SK-N-SH (cell line): ENCODE results near the gene GJB1. TPM values are rescaled to one million over a fixed set of nuclear protein-coding genes. Genes with fewer than 3 reads are reported as not detected.

ENCODE experiments used
- CTCF ChIA-PET: fragments of 300-600, 350-600 bp; formaldehyde crosslinking; extraction: SDS; loops from one replicate; lab custom pipeline; 2021; lab: Yijun Ruan, JAX
- POLR2A ChIA-PET: fragments of 350-600 bp; sonication (Branson Sonifier 250); formaldehyde crosslinking; extraction: SDS; loops from one replicate; lab custom pipeline; 2020; ENCODE audit warnings: antibody characterized with exemption, inconsistent platforms; lab: Yijun Ruan, JAX
- DNase-seq: peaks from one replicate; pipeline ENCODE4 v3.0.0; 2012
- H2AFZ ChIP-seq: fragments of 200-600 bp; sonication (generic); 2 replicates; pipeline ENCODE4 v1.8.1; 2016; ENCODE audit warnings: antibody characterized with exemption, mild to moderate bottlenecking, low read depth
- H3F3A ChIP-seq: fragments of 200-600 bp; sonication (generic); replicated peaks from 2 replicates; pipeline ENCODE3; 2016; ENCODE audit warnings: antibody characterized with exemption, mild to moderate bottlenecking; ENCODE audit not compliant: insufficient read depth
- H3K27ac ChIP-seq, 2 experiments: fragments of 200-500 bp in 1 of 2; fragments of 200-600 bp in 1 of 2; sonication (Bioruptor generic) in 1 of 2; sonication (generic), shearing (Covaris generic) in 1 of 2; 2 replicates each; pipeline versions ENCODE4 v1.5.1 to v1.6.1; 2014 to 2016; ENCODE audit warnings: low read depth in 2 of 2, inconsistent platforms in 1 of 2, low read length in 1 of 2, mild to moderate bottlenecking in 1 of 2, mixed read lengths in 1 of 2
- H3K27me3 ChIP-seq: fragments of 200-600 bp; sonication (generic), shearing (Covaris generic); 2 replicates; pipeline ENCODE4 v1.6.1; 2016; ENCODE audit warnings: mixed run types; ENCODE audit not compliant: insufficient read depth
- H3K36me3 ChIP-seq, 2 experiments: fragments of 200-500 bp in 1 of 2; fragments of 200-600 bp in 1 of 2; sonication (Bioruptor generic) in 1 of 2; sonication (generic) in 1 of 2; replicated peaks in 1 of 2; 2 replicates each; pipeline versions ENCODE3 to v1.5.1; 2014 to 2016; ENCODE audit warnings: low read length in 1 of 2, mild to moderate bottlenecking in 1 of 2; ENCODE audit not compliant: insufficient read depth in 2 of 2, control insufficient read depth in 1 of 2
- H3K4me1 ChIP-seq, 2 experiments: fragments of 200-500 bp in 1 of 2; fragments of 200-600 bp in 1 of 2; sonication (Bioruptor generic) in 1 of 2; sonication (generic), shearing (Covaris generic) in 1 of 2; 2 replicates each; pipeline versions ENCODE4 v1.5.1 to v1.6.1; 2014 to 2016; ENCODE audit warnings: low read depth in 1 of 2, low read length in 1 of 2, mixed run types in 1 of 2; ENCODE audit not compliant: insufficient read depth in 2 of 2, control insufficient read depth in 1 of 2
- H3K4me2 ChIP-seq: fragments of 200-600 bp; sonication (generic), shearing (Covaris generic); 2 replicates; pipeline ENCODE4 v1.6.1; 2017; ENCODE audit warnings: mixed run types
- H3K4me3 ChIP-seq, 2 experiments: fragments of 200-500 bp in 1 of 2; fragments of 200-600 bp in 1 of 2; sonication (Bioruptor generic) in 1 of 2; sonication (generic), shearing (Covaris generic) in 1 of 2; 2 replicates each; pipeline versions ENCODE4 v1.5.1 to v1.8.1; 2014 to 2016; ENCODE audit warnings: low read depth in 2 of 2, inconsistent platforms in 1 of 2, low read length in 1 of 2, mild to moderate bottlenecking in 1 of 2, mixed read lengths in 1 of 2, moderate library complexity in 1 of 2
- H3K79me2 ChIP-seq: fragments of 200-600 bp; sonication (generic); 2 replicates; pipeline ENCODE4 v1.8.1; 2017; ENCODE audit warnings: mild to moderate bottlenecking; ENCODE audit not compliant: insufficient read depth
- H3K9ac ChIP-seq: fragments of 200-600 bp; sonication (generic); 2 replicates; pipeline ENCODE4 v1.6.1; 2017; ENCODE audit warnings: mixed run types
- H3K9me2 ChIP-seq: fragments of 200-600 bp; sonication (generic); 2 replicates; pipeline ENCODE4 v1.6.1; 2017; ENCODE audit warnings: mixed run types
- H3K9me3 ChIP-seq: fragments of 200-600 bp; sonication (generic); 2 replicates; pipeline ENCODE4 v1.6.1; 2017; ENCODE audit warnings: mixed run types, mild to moderate bottlenecking, moderate library complexity
- H4K20me1 ChIP-seq: fragments of 200-600 bp; sonication (generic); 2 replicates; pipeline ENCODE4 v1.6.1; 2017; ENCODE audit warnings: mild to moderate bottlenecking, mixed run types; ENCODE audit not compliant: insufficient read depth
- EZH2phosphoT487 ChIP-seq: fragments of 200-600 bp; sonication (generic); IDR thresholded peaks from 2 replicates; pipeline ENCODE4 v1.6.1; 2017; ENCODE audit warnings: low read depth, mixed run types, mild to moderate bottlenecking, antibody characterized with exemption, moderate library complexity, borderline replicate concordance
- FOXJ3 ChIP-seq: sonication (generic); formaldehyde crosslinking; IDR thresholded peaks from 2 replicates; pipeline ENCODE4 v1.5.1; 2020; ENCODE audit warnings: mild to moderate bottlenecking, missing genetic modification reagents
- FOXM1 ChIP-seq: IDR thresholded peaks from 2 replicates; pipeline ENCODE4 v1.4.0; 2012; ENCODE audit warnings: low read depth, mild to moderate bottlenecking
- GATA2 ChIP-seq: sonication (generic); formaldehyde crosslinking; IDR thresholded peaks from 2 replicates; pipeline ENCODE4 v1.5.0; 2020; ENCODE audit warnings: mild to moderate bottlenecking, missing genetic modification reagents
- RAD21 ChIP-seq: IDR thresholded peaks from 2 replicates; pipeline ENCODE4 v1.6.1; 2012; ENCODE audit warnings: mild to moderate bottlenecking, low read length
- TAF1 ChIP-seq: IDR thresholded peaks from 2 replicates; pipeline ENCODE4 v1.6.1; 2012; ENCODE audit warnings: low read depth, mild to moderate bottlenecking, low read length, moderate library complexity, borderline replicate concordance
- WGBS: methylation state at CpG from one replicate; pipeline ENCODE4 v1.1.6; 2017; ENCODE audit warnings: low lambda C conversion rate; 5-methylcytosine and 5-hydroxymethylcytosine counted together
- polyA plus RNA-seq, 3 experiments: library from polyadenylated mRNA; depleted of rRNA; stranded (reverse); fragments of >200 nt; gene quantifications; 2 replicates each; pipeline ENCODE4 v1.2.3, GENCODE V29; 2012
- TF ChIP-seq, protein P1 (sequence below): fragments of 150-350 bp; IDR thresholded peaks from 2 replicates; pipeline ENCODE4 v1.6.1; 2017; ENCODE audit warnings: antibody characterized with exemption, low read length, low read depth, borderline replicate concordance
- TF ChIP-seq, protein P2 (sequence below): IDR thresholded peaks from 2 replicates; pipeline ENCODE4 v1.4.0; 2012; ENCODE audit warnings: low read depth, borderline replicate concordance
- TF ChIP-seq, protein P3 (sequence below): IDR thresholded peaks from 2 replicates; pipeline ENCODE4; 2012

Gene GJB1
- polyA plus RNA-seq, 1 of the 3 experiments (the other 2 are of a cell fraction), result not detected

DNA sequence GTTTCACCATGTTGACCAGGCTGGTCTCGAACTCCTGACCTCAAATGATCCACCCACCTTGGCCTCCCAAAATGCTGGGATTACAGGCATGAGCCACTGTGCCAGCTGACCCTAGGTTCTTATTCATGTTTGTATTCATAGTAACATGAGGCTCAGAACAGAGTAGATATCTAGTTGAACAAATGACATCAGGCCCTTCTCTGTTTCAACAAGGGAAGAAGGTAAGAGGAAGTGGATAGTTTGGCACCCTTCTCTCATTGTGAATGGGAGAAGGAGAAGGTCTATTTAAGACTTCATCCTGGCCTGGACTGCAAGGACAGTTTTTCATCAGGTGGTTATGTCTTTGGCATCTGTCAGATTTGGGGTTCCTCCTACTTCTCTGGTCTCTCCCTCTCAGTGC, 13.8 kb downstream of the GJB1 start:
- Histone ChIP-seq H3K27ac (no peak overlapping the region), H4K20me1 (no peaks in the 10 kb centered on the region), H3K36me3 (peaks cover 0 to 6% of the 10 kb centered on the region in 2 experiments), H2AFZ (no peak overlapping the region), H3K4me1 (no peaks in the 10 kb centered on the region), H3K27me3 (peaks cover 34% of the 10 kb centered on the region; the same call in 1 of the 2 replicates), H3K9ac (no peak overlapping the region), H3K79me2 (no peaks in the 10 kb centered on the region), H3K9me3 (no peaks in the 10 kb centered on the region), H3K9me2 (no peaks in the 10 kb centered on the region), H3K4me2 (no peak overlapping the region), H3K4me3 (no peak overlapping the region), H3F3A (no peaks in the 10 kb centered on the region)
- TF ChIP-seq, protein P1, sequence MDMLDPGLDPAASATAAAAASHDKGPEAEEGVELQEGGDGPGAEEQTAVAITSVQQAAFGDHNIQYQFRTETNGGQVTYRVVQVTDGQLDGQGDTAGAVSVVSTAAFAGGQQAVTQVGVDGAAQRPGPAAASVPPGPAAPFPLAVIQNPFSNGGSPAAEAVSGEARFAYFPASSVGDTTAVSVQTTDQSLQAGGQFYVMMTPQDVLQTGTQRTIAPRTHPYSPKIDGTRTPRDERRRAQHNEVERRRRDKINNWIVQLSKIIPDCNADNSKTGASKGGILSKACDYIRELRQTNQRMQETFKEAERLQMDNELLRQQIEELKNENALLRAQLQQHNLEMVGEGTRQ, result no peak
- TF ChIP-seq EZH2phosphoT487, result no peak
- DNase-seq, result no peak
- WGBS, result 22% methylated on average over 1 of the region's 1 CpG
- ChIA-PET CTCF (no interaction called here), POLR2A (no interaction called here)

DNA sequence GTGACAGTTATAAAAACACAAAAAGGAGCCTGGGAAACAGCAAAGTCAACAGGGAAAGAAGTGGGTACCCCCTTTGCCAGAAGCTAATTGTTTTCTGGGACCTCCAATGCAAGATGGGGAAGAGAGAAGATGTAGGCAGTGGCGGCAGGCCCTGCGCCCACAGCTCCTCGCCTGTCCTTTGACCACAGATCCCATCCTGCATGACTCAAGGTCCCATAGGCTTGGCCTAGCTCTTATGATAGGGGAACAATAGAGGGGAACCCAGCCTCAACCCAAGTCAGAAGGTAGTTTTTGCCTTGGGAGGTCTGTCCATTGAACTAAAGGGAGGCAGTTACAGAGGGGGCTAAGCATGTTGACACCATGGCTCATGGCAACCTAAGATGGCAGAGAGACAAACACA, 16.8 kb downstream of the GJB1 start:
- no peaks in the 10 kb centered on the region for H3K9me2 ChIP-seq
- H3K36me3 ChIP-seq, result peaks cover 7 to 32% of the 10 kb centered on the region in 2 experiments
- no peaks in the 10 kb centered on the region for H3K9me3 ChIP-seq
- no peak overlapping the region for H3K4me2 ChIP-seq
- ChIA-PET CTCF (interaction anchor here (1.1 kb wide), 1 partner anchor 14 kb away, joined by 3 read pairs; the partner anchor contains the start of gene ZMYM3), POLR2A (no interaction called here)
- H3K79me2 ChIP-seq, result no peaks in the 10 kb centered on the region
- no peak for DNase-seq
- no peak overlapping the region for H3K9ac ChIP-seq
- H3F3A ChIP-seq, result no peaks in the 10 kb centered on the region
- no peak overlapping the region for H2AFZ ChIP-seq
- H3K27me3 ChIP-seq, result peaks cover 7% of the 10 kb centered on the region; the same call in 1 of the 2 replicates
- H3K4me1 ChIP-seq, result no peaks in the 10 kb centered on the region
- H4K20me1 ChIP-seq, result no peaks in the 10 kb centered on the region
- 83% methylated on average over 3 of the region's 3 CpGs for WGBS
- no peak overlapping the region for H3K4me3 ChIP-seq
- H3K27ac ChIP-seq, result no peak overlapping the region
- TF ChIP-seq GATA2 (no peak), FOXJ3 (CRISPR knock-in tag) (no peak)

DNA sequence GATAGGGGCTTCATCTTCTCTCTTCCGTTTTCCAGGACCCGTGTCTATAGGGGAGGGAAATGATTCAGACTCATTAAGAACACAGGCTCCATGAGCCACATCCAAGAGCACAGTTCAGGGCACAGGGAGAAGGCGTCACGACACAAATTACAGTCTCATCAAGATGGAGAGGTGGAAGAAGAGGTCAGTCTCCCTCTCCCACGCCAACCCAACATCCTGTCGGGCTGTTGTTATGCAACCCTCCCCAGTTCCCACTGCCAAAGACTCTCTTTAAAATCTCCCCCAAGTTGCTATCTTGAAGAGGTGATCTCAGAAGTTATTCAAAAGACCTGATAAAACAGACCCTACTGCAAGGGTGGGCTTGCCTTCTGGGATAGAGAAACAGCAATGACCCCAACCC, 18.3 kb downstream of the GJB1 start:
- H2AFZ ChIP-seq, result no peak overlapping the region
- DNase-seq, result no peak
- no peaks in the 10 kb centered on the region for H4K20me1 ChIP-seq
- H3K79me2 ChIP-seq, result no peaks in the 10 kb centered on the region
- WGBS, result 72% methylated on average over 6 of the region's 6 CpGs
- H3K36me3 ChIP-seq, result peaks cover 7 to 46% of the 10 kb centered on the region in 2 experiments
- H3K4me3 ChIP-seq, result no peak overlapping the region
- H3K4me1 ChIP-seq, result no peaks in the 10 kb centered on the region
- ChIA-PET POLR2A (no interaction called here), CTCF (no interaction called here)
- TF ChIP-seq FOXM1, result no peak
- TF ChIP-seq TAF1, result no peak
- TF ChIP-seq, protein P2, sequence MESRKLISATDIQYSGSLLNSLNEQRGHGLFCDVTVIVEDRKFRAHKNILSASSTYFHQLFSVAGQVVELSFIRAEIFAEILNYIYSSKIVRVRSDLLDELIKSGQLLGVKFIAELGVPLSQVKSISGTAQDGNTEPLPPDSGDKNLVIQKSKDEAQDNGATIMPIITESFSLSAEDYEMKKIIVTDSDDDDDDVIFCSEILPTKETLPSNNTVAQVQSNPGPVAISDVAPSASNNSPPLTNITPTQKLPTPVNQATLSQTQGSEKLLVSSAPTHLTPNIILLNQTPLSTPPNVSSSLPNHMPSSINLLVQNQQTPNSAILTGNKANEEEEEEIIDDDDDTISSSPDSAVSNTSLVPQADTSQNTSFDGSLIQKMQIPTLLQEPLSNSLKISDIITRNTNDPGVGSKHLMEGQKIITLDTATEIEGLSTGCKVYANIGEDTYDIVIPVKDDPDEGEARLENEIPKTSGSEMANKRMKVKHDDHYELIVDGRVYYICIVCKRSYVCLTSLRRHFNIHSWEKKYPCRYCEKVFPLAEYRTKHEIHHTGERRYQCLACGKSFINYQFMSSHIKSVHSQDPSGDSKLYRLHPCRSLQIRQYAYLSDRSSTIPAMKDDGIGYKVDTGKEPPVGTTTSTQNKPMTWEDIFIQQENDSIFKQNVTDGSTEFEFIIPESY, result no peak
- TF ChIP-seq RAD21, result no peak
- TF ChIP-seq, protein P3, sequence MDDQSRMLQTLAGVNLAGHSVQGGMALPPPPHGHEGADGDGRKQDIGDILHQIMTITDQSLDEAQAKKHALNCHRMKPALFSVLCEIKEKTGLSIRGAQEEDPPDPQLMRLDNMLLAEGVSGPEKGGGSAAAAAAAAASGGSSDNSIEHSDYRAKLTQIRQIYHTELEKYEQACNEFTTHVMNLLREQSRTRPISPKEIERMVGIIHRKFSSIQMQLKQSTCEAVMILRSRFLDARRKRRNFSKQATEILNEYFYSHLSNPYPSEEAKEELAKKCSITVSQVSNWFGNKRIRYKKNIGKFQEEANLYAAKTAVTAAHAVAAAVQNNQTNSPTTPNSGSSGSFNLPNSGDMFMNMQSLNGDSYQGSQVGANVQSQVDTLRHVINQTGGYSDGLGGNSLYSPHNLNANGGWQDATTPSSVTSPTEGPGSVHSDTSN, result no peak
- no peak overlapping the region for H3K9ac ChIP-seq
- H3F3A ChIP-seq, result no peaks in the 10 kb centered on the region
- no peaks in the 10 kb centered on the region for H3K9me3 ChIP-seq
- H3K4me2 ChIP-seq, result no peak overlapping the region
- no peaks in the 10 kb centered on the region for H3K9me2 ChIP-seq
- no peaks in the 10 kb centered on the region for H3K27me3 ChIP-seq
- H3K27ac ChIP-seq, result no peak overlapping the region
